Lower leg skin (tissue), 4 donors: Measurements from ENCODE around the gene ABCC1. TPM values are rescaled to one million over a fixed set of nuclear protein-coding genes. Genes with fewer than 3 reads are reported as not detected.
"Not testable (repeated sequence)": the region's sequence is repeated elsewhere in the genome, so short reads cannot be mapped to it uniquely, and the experiment has no call there.

Source experiments
- DNase-seq, 2 donors: peaks; one replicate each; pipeline ENCODE4 v3.0.0-alpha.2; 2019; ENCODE audit warnings: low spot score in 2 of 2
- H3K4me3 ChIP-seq: fragments of 200-600 bp; sonication (generic); 2 replicates; pipeline ENCODE4 v1.5.1; 2017; ENCODE audit warnings: mild to moderate bottlenecking, low read depth; ENCODE audit not compliant: poor library complexity, severe bottlenecking
- CTCF ChIP-seq, 3 donors: fragments of 450-650 bp; IDR thresholded peaks; one replicate each; pipeline ENCODE4 v1.5.1; 2016; ENCODE audit warnings: antibody characterized with exemption in 3 of 3, mild to moderate bottlenecking in 3 of 3, moderate library complexity in 2 of 3
- POLR2A ChIP-seq, 2 donors: fragments of 450-650 bp; IDR thresholded peaks; one replicate each; pipeline ENCODE4 v1.6.1; 2016 to 2017; ENCODE audit warnings: antibody characterized with exemption in 2 of 2, mild to moderate bottlenecking in 1 of 2, moderate library complexity in 1 of 2
- WGBS, 2 donors: methylation state at CpG; one replicate each; pipeline ENCODE4 v1.1.5; 2018; 5-methylcytosine and 5-hydroxymethylcytosine counted together
- intact Hi-C: fragments of 100-400 bp; cut with DNase I; formaldehyde crosslinking; loops from one replicate; pipeline ENCODE4 v1.15.0; 2023; ENCODE audit warnings: low total_unique reads
- total RNA-seq, 4 donors: library from RNA; depleted of rRNA; stranded (reverse); fragments of >200 nt; gene quantifications; one replicate each; pipeline ENCODE4 v1.1.0, GENCODE V29; 2016

The ABCC1 gene
- total RNA-seq, 4 donors from 2014 or later = 16.4 to 25.3 (median 21.8) TPM

GRCh38 chr16:15907863-15908478 lies 41.4 kb upstream of the ABCC1 start:
- intact Hi-C loops = no loop called here
- 71 to 78% methylated on average over 7 of the region's 7 CpGs for WGBS, 2 donors
- no peak for DNase-seq
- TF ChIP-seq POLR2A (IDR thresholded peaks at IDR 0.05) (no peak), CTCF (IDR thresholded peaks at IDR 0.05) (no peak)
- no peak overlapping the region for H3K4me3 ChIP-seq

DNA sequence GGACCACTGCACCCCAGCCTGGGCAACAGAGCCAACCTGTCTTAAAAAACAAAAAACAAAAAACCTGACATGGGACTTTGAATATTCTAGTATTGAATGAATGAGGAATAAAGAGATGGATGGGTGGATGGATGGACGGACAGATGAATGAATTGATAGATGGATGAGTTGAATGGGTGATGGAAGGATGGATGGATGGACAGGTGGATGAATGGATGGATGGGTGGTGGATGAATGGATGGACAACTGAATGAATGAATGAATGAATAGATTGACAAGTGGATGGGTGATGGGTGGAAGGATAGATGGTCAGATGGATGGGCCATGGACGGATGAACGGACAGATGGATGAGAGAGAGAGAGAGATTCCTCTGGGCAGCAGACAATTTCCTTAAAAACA lies 38.2 kb upstream of the ABCC1 start:
- TF ChIP-seq POLR2A (IDR thresholded peaks at IDR 0.05) (no peak), CTCF (IDR thresholded peaks at IDR 0.05) (no peak)
- H3K4me3 ChIP-seq = no peak overlapping the region
- intact Hi-C loops = no loop called here
- DNase-seq = no peak
- 90 to 93% methylated on average over 3 of the region's 3 CpGs for WGBS, 2 donors

DNA sequence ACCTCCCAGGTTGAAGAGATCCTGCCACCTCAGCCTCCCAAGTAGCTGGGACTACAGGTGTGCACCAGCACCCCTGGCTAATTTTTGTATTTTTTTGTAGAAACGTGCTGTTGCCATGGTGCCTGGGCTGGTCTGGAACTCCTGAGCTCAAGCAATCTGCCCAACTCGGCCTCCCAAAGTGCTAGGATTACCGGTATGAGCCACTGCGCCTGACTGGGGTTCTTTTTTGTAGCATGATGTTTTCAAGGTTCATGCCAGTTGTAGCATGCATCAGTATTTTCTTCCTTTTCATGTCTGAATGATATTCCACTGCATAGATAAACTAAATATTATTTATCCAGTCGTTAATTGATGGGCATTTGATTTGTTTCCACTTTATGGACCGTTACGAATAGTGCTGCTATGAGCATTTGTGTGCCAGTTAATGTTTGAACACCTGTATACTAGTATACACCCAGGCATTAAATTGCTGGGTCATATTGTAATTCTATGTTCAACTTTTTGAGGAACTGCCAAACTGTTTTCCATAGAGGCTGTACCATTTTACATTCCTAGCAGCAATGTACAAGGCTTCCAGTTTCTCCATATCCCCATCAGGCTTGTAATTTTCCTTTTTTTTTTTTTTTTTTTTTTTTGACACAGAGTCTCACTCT lies 36.2 kb upstream of the ABCC1 start:
- intact Hi-C loops = no loop called here
- 64 to 76% methylated on average over 7 of the region's 7 CpGs for WGBS, 2 donors

DNA sequence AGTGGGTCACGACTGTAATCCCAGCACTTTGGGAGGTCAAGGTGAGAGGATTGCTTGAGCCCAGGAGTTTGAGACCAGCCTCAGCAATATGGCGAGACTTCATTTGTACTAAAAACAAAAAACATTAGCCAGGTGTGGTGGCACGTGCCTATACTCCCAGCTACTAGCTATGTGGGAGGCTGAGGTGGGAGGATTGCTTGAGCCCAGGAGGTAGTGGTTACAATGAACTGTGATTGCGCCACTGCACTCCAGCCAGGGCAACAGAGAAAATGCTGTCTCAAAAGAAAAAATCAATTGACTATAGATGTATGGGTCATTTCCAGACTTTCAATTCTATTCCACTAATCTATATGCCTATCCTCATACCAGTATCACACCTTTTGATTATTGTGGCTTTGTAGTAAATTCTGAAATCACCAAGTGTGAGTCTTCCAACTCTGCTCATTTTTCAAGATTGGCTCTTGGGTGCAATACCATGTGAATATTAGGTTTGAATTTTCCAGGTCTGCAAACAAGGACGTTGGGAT lies 33.8 kb upstream of the ABCC1 start:
- TF ChIP-seq CTCF (IDR thresholded peaks at IDR 0.05) (no peak), POLR2A (IDR thresholded peaks at IDR 0.05) (no peak)
- no peak for DNase-seq
- no peak overlapping the region for H3K4me3 ChIP-seq
- 83 to 90% methylated on average over 5 of the region's 5 CpGs for WGBS, 2 donors
- intact Hi-C loops = no loop called here

More for the DNA sequence above, 36.2 kb upstream of the ABCC1 start:
- no peak for DNase-seq
- TF ChIP-seq POLR2A (IDR thresholded peaks at IDR 0.05) (no peak), CTCF (IDR thresholded peaks at IDR 0.05) (no peak)
- no peak overlapping the region for H3K4me3 ChIP-seq

GRCh38 chr16:15916323-15916722 lies 33.1 kb upstream of the ABCC1 start:
- H3K4me3 ChIP-seq = no peak overlapping the region
- TF ChIP-seq CTCF (IDR thresholded peaks at IDR 0.05) = no peak
- no peak for TF ChIP-seq POLR2A (IDR thresholded peaks at IDR 0.05)
- WGBS, 2 donors = 85 to 89% methylated on average over 8 of the region's 8 CpGs
- DNase-seq = no peak
- intact Hi-C loops = no loop called here

GRCh38 chr16:15918314-15918713 lies 31.1 kb upstream of the ABCC1 start:
- whole genome bisulfite sequencing, 2 donors = 76 to 87% methylated on average over 3 of the region's 3 CpGs
- H3K4me3 ChIP-seq, intact Hi-C loops, DNase-seq: not testable (repeated sequence)
